Fibroblast of lung (primary cell): ENCODE measurements around the gene KCNK4.

Experiments
- CTCF ChIP-seq, 2 donors: IDR thresholded peaks in 1 of 2; conservative IDR thresholded peaks in 1 of 2; 1 replicate in 1 of 2; 2 replicates in 1 of 2; pipeline ENCODE4 v1.5.1; 2011 to 2012; ENCODE audit warnings: low read length in 2 of 2, control low read depth in 1 of 2, inconsistent platforms in 1 of 2, low read depth in 1 of 2, mild to moderate bottlenecking in 1 of 2
- EZH2 ChIP-seq: IDR thresholded peaks from 2 replicates; pipeline ENCODE4 v1.5.1; 2012; ENCODE audit warnings: low read length, control low read depth, mild to moderate bottlenecking; ENCODE audit errors: missing control alignments

- no peak for TF ChIP-seq CTCF (conservative IDR thresholded peaks at IDR 0.05 in 1 of 2, IDR thresholded peaks at IDR 0.05 in 1 of 2; ENCODE audit: low read depth in 1 of 2, low read length in 2 of 2)
- TF ChIP-seq EZH2 = no peak
Observed at GRCh38 chr11:64306563-64306875, 15.4 kb downstream of the KCNK4 start.
